Measurements from ENCODE around the gene COX4I1. TPM values are rescaled to one million over a fixed set of nuclear protein-coding genes. Genes with fewer than 3 reads are reported as not detected.

COX4I1 gene
- total and polyA plus RNA-seq, 2 of the 8 experiments (the other 6 are each of a cell fraction or from before 2014, with no cell fraction given), result 507 to 707 TPM

DNA sequence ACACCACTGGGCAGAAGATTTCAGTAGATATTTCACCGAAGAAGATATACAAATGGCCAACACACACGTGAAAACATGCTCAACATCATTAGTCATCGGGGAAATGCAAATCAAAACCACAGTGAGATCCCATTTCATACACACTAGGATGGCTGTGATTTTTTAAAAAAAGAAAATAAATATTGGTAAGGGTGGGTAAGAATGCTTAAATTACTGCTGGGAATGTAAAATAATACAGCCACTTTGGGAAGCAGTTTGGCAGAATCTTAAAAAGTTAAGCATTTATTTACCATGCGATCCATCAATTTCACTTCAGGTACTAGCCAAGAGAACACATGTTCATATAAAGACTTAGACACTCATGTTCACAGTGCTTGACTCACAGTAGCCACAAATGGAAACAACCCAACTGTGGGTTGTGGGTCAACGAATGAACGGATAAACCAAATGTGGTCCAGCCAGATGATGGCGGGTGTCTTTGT, 42.1 kb upstream of the COX4I1 start:
- no peak overlapping the region for H2BK120ac ChIP-seq (replicated peaks; ENCODE audit: low read depth, low read length)
- H4K91ac ChIP-seq (replicated peaks; ENCODE audit: insufficient read length, low read length), result no peak overlapping the region
- no peak overlapping the region for H2BK5ac ChIP-seq (ENCODE audit: low read depth, low read length)
- H3K79me1 ChIP-seq (ENCODE audit: low read depth, low read length), result no peaks in the 10 kb centered on the region
- no peak overlapping the region for H2BK12ac ChIP-seq (ENCODE audit: low read depth, low read length)
- no peaks in the 10 kb centered on the region for H3K23me2 ChIP-seq (ENCODE audit: low read depth, low read length)
- no peak overlapping the region for H3K4ac ChIP-seq (replicated peaks; ENCODE audit: insufficient read length, low read depth, low read length)
- H3K14ac ChIP-seq (ENCODE audit: insufficient read length), result no peak overlapping the region
- WGBS, 2 experiments (ENCODE audit: extremely low coverage in 1 of 2, insufficient coverage in 1 of 2, insufficient read length in 1 of 2, insufficient replicate concordance in 2 of 2, low coverage in 1 of 2, low lambda C conversion rate in 2 of 2, missing lambda C conversion rate in 1 of 2), result 90% methylated on average over 7 of the region's 7 CpGs; no CpG with 5 or more reads in 1 of the 2 experiments
- no peak overlapping the region for H3K23ac ChIP-seq (ENCODE audit: insufficient read length)
- no peak overlapping the region for H4K5ac ChIP-seq (ENCODE audit: insufficient read length, low read depth, low read length)
- H2AFZ ChIP-seq (ENCODE audit: low read length), result no peak overlapping the region
- no peak overlapping the region for H3K27ac ChIP-seq (ENCODE audit: low read depth, low read length)
- no peak overlapping the region for H2AK5ac ChIP-seq (ENCODE audit: low read depth, low read length)
- no peaks in the 10 kb centered on the region for H3K36me3 ChIP-seq (ENCODE audit: control insufficient read depth in 2 of 4, insufficient read depth in 4 of 4, low read length in 3 of 4)
- peaks cover 0 to 8% (median 3%) of the 10 kb centered on the region in 4 experiments; a peak in 3 of 7 replicates for H3K27me3 ChIP-seq (replicated peaks in 1 of 4; ENCODE audit: control insufficient read depth in 3 of 4, extremely low read depth in 1 of 4, insufficient read depth in 3 of 4, low read length in 3 of 4)
- no peak overlapping the region for H3K9ac ChIP-seq (replicated peaks in 1 of 4; ENCODE audit: extremely low read depth in 1 of 4, low read depth in 3 of 4, low read length in 3 of 4)
- CTCF ChIA-PET (ENCODE audit: partially characterized antibody), result interaction anchor here (1.8 kb wide), 1 partner anchor 14 kb away, joined by 6 read pairs; no protein-coding TSS in a partner anchor
- no peak overlapping the region for H3K4me2 ChIP-seq (ENCODE audit: insufficient read depth in 1 of 2, low read depth in 2 of 2, low read length in 2 of 2)
- H3K56ac ChIP-seq (replicated peaks; ENCODE audit: insufficient read length, low read depth, low read length), result no peak overlapping the region
- peaks cover 0 to 3% of the 10 kb centered on the region in 2 experiments for H4K20me1 ChIP-seq (replicated peaks in 1 of 2; ENCODE audit: control insufficient read depth in 1 of 2, insufficient read depth in 2 of 2, low read length in 2 of 2)
- POLR2A ChIA-PET (ENCODE audit: partially characterized antibody), result no interaction called here
- H3K9me3 ChIP-seq (ENCODE audit: insufficient read depth in 2 of 2, low read depth in 1 of 2, low read length in 1 of 2), result no peaks in the 10 kb centered on the region
- H3K4me1 ChIP-seq (replicated peaks in 1 of 4; ENCODE audit: control insufficient read depth in 3 of 4, insufficient read depth in 4 of 4, low read length in 3 of 4), result peaks cover 0 to 10% (median 6%) of the 10 kb centered on the region in 4 experiments; a peak in 5 of 7 replicates
- H4K8ac ChIP-seq (ENCODE audit: extremely low read depth, insufficient read depth, low read length), result no peak overlapping the region
- no peak for DNase-seq (ENCODE audit: low read depth in 1 of 2, low spot score in 2 of 2)
- no peak overlapping the region for H2BK20ac ChIP-seq (ENCODE audit: low read length)
- H3K4me3 ChIP-seq (ENCODE audit: extremely low read depth in 1 of 4, insufficient read depth in 2 of 4, low read depth in 3 of 4, low read length in 4 of 4), result no peak overlapping the region
- no peak overlapping the region for H2BK15ac ChIP-seq (ENCODE audit: low read length)
- no peak overlapping the region for H3K18ac ChIP-seq (ENCODE audit: extremely low read depth, low read length)
- no peak for FAIRE-seq
- no peaks in the 10 kb centered on the region for H3K79me2 ChIP-seq (ENCODE audit: control insufficient read depth in 1 of 2, insufficient read depth in 2 of 2, low read length in 2 of 2)
- no peak for TF ChIP-seq SP2 (IDR thresholded peaks at IDR 0.05; ENCODE audit: low read length)
- no peak for TF ChIP-seq EZH2 (IDR thresholded peaks at IDR 0.05; ENCODE audit: low read depth, low read length, severe bottlenecking)
- no peak for TF ChIP-seq CHD1 (IDR thresholded peaks at IDR 0.05; ENCODE audit: low read depth, low read length)
- no peak for TF ChIP-seq CBX5 (IDR thresholded peaks at IDR 0.05; ENCODE audit: low read depth, low read length)
- no peak for TF ChIP-seq POLR2AphosphoS5 (IDR thresholded peaks at IDR 0.05; ENCODE audit: low read depth, low read length)
- TF ChIP-seq NRF1 (IDR thresholded peaks at IDR 0.05; ENCODE audit: low read depth, low read length), result no peak
- no peak for TF ChIP-seq GABPA (IDR thresholded peaks at IDR 0.05; ENCODE audit: borderline replicate concordance, insufficient read depth, low read length)
- no peak for TF ChIP-seq TAF7 (optimal IDR thresholded peaks at IDR 0.05; ENCODE audit: borderline replicate concordance, low read depth, low read length)
- no peak for TF ChIP-seq SUZ12 (IDR thresholded peaks at IDR 0.05; ENCODE audit: low read length)
- no peak for TF ChIP-seq SIRT6 (IDR thresholded peaks at IDR 0.05; ENCODE audit: low read length)
- TF ChIP-seq TBP (IDR thresholded peaks at IDR 0.05; ENCODE audit: low read depth, low read length), result no peak
- TF ChIP-seq TCF12 (IDR thresholded peaks at IDR 0.05; ENCODE audit: low read depth, low read length), result no peak
